ENCODE measurements around the gene PLXNC1.

Gene PLXNC1

DNA sequence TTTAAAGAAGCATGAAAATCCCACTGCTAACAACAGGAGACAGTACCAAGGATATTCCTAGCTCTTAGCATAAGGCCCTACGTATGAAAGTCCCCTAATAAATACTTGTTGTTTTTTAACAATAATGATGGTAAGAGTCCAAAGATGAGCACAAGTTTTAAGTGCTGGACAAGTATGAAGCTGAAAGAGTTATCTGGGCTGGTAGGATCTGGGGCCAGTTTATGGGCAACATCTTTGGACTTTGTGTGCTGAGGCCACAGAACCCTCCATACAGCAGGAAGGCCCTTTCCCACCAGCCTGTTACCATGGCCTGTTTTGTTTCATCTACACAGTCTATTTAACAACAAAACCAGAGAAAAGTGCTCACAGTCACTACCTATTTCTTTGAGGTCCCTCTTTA, 12.5 kb upstream of the PLXNC1 start:
- no peak for DNase-seq

GRCh38 chr12:94139816-94140215, 8.6 kb upstream of the PLXNC1 start:
- no peak for DNase-seq

- peak; percentile 37 for DNase-seq
Measured at GRCh38 chr12:94140556-94140955, 7.8 kb upstream of the PLXNC1 start.

DNA sequence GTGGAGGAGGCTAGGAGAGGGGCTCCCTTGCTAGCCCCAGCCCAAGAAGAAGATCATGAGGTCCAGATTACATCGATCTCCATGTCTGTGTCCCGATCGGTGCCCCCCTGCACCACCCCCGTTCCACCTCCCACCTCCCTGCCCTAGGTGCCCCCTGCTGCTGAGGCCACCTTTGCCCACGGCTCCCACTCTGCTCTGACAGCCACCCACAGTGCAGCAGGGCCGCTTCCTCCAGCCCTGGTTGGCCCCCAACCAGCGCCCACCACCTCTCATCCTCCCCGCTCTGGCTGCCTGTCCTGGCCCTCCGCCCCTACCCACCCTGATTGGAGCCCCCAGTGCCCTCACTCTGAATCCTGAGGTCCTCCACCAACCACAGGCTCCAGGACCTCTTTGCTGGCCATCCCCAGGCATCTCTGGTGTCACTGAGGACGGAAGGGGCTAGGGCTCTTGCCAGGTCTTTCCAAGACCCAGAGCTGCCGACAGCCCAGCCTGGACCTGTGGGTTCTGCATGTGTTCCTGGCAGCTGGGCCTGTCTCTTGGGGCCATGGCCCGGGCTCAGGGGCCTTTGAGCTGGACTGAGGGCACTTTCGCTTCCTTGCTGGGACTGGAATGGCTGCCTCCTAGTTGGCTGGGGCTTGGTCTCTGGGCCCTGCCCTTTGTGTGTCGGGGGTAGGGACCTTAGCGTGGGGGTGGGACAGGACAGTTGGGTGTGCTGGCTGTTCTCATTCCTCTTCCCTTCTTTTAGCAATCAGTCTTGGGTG, 7.2 kb upstream of the PLXNC1 start:
- DNase-seq, result no peak

DNA sequence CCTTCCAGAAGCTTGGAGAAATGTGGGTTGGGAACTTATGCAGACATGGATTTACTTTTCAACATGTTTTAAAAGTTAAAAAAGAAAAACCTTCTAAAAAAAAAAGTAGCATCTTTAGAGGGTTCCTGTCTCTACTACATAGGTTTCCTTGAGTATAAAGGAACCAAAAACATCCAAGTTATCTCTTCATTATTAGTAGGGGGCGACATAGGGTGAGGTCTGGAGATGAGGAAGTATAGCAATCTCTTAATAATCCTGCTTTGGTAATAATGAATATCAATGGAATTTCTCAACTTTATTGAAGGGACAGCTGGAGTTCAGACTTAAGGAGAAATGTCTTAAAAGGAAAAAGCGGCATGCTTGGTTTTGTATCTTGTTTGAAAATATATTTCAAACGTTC, 6.5 kb upstream of the PLXNC1 start:
- DNase-seq, result peak; percentile 19

DNA sequence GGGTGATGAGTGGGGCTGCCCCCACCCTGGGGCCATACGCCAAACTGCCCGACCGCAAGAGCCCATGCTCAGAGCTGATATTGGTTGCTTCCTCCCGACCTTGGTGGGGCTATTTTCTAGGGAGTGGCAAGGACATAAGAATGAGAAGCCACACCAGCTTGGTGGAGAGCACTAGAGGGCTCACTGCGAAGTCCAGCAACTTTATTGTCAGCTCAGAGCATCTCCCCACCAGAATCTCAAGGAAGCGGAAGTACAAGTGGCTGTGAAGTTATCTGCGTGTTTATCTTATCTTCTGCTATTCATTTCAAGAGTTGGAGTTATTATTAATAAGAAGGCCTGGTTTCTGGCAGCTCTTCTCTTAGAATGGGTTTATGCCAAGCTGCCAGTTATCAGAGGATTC, 4.9 kb upstream of the PLXNC1 start:
- DNase-seq, result peak; percentile 87

- DNase-seq, result peak; percentile 49
Measured at GRCh38 chr12:94143951-94144350, 4.4 kb upstream of the PLXNC1 start.

DNA sequence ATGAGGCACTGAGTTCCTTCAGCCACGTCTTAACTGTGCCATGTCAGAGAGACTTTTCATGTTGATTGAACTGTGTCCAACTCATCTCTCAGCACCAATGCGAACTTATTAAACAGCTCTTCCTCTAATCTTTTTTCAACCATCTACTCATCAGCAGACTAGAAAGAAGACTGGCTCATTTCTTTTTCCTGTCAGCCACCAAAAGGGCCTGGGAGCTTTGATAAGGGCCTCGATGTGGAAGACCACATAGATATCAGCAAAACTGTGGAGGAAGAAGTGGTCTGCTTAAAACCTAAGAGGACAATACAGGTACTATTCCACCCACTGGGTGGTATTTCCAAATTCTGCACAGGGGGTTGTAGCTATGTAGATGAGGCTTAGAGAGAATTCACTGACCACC, 3.6 kb upstream of the PLXNC1 start:
- peak; percentile 90 for DNase-seq

- peak; percentile 90 for DNase-seq
Measured at GRCh38 chr12:94145191-94145983, 3.0 kb upstream of the PLXNC1 start.

DNA sequence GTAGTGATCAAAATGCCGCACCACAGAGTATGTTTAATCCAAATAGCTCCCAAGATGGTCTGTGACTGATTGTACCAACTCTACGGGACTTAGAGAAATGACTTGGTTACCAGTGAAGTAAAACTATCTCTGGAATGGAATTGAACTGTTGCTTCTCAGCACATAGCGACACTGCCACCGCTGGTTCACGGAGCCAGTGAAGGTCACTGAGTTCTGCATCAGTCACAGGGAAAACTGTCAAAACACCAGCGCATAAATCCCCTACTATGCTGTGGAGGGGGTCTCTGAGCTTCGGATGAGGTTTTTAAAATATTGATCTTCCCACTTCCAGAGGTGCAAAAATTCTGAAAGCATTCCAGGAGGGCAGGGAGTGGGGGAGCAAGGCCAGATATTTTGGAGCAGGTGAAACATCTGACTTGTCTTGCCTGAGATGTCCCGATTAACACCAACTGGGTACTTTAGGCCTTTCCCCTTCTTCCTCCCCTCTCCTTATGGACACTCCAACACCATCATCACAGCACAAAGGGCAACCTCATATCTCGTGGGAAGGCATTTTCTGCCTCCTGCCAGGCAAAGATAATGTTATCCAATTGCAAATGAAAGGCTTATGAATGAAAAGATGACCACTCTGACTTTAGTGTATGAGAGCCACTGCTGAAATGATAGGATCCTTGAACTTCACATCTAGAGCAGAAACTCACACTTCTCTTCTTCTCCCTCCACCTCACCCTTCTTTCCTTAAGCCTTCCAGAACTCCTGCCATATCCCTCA, 2.0 kb upstream of the PLXNC1 start:
- peak; percentile 56 for DNase-seq

GRCh38 chr12:94147387-94147990, 888 bp upstream of the PLXNC1 start:
- DNase-seq, result no peak

DNA sequence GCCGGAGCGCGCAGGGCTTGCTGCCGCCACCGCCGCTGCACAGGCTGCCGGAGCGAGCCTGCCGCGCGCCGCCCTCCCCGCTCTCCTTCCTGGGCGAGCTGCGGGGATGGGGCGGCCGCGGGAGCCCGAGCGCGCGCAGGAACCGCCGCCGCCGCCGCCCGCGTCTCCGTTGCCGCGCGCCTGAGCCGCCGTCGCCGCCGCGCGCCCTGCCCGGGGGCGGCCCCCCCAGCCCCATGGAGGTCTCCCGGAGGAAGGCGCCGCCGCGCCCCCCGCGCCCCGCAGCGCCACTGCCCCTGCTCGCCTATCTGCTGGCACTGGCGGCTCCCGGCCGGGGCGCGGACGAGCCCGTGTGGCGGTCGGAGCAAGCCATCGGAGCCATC, 352 bp downstream of the PLXNC1 start:
- no peak for DNase-seq

GRCh38 chr12:94149119-94149780, 873 bp downstream of the PLXNC1 start:
- DNase-seq, result peak; percentile 76

DNA sequence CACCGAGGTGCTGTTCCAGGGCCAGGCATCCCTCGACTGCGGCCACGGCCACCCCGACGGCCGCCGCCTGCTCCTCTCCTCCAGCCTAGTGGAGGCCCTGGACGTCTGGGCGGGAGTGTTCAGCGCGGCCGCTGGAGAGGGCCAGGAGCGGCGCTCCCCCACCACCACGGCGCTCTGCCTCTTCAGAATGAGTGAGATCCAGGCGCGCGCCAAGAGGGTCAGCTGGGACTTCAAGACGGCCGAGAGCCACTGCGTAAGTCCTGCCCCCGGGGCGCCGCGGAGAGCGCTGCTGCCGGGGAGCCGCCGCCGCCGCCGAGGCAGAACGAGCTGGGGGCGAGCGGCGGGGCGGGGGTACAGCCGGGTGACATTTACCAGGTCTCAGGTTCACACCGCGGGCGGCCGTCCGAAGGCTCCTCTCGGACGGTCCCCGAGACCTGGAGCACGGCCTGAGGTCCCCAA, 1.4 kb downstream of the PLXNC1 start:
- peak; percentile 62 for DNase-seq

DNA sequence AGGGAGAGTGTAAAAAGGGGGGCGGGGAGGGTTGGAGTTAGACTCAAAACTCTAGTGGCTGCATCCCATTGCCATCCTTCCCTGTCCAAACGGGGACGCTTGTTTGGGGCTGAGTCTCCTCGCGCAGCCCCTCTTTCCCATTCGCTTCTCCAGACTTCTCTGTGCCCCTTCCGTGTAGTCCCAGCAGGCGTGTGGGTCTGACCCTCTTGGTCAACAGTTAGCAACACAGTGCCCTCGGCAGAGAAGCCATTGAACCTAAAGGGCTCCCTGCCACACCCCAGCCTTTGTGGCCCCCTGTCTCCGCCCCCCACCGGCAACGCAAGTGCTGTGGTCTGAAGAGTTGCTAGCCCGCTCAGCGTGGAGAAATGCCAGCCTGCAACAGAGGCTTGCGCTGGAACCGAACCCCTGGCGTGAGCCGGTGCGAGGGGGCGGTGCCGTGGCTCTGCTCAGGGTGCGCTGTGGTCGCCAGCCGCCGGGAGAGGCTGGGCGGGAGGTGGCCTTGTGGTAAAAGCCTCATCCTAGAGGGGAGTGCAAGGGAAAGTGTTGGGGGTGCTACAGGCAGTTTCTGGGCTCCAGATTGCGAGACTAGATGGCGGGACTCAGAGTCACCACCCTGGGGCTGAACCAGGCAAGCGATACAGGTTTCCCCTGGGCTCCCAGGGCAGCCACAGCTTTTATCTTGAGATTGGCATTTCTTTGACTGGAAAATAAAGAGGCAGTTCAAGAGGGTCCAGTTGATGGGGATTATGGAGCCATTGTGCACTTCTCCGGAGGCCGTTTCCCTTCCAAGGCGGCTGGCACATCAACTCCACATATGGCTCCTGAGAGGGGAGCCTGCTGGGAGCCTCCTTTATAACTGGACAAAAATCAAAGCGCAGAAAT, 2.1 kb downstream of the PLXNC1 start:
- peak; percentile 72 for DNase-seq

- DNase-seq, result no peak
Measured at GRCh38 chr12:94151582-94151981, 3.2 kb downstream of the PLXNC1 start.

DNA sequence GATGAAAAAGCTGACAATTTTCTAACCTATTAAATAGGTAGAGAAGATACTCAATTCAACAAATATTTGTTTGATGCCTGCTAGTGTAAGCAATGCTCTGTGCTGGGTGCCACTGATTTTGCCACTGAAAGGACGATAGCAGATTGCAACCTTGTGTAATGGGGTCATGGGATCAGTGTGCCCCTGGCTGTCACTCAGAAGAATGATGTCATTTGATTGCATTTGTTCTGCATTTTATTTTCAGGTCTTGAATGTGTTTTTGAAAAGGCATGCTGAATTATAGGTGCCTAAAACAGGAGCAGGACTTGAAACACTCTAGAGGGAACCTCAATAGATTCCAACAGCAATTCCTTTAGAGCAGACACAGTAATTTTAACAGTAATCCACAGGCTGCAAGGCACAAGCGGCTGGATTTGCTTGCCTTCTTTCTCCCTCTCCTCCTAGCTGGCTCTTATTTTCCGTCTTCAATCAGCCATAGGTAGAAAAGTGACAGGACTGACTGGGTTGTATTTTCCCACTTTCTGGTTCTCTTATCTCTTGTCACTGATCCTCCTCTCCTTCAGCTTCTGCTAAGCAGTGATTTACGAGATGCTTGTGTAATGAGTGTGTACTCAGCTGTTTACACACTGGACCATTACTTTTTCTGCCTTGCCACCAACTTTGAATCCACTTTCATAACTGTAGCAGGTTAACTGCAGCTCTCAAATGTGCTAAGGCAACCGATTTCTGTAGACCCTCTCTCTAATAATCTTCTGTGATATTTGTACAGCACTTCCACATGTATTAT, 4.1 kb downstream of the PLXNC1 start:
- peak; percentile 70 for DNase-seq

- DNase-seq, result no peak
Measured at GRCh38 chr12:94157181-94157580, 8.8 kb downstream of the PLXNC1 start.

DNA sequence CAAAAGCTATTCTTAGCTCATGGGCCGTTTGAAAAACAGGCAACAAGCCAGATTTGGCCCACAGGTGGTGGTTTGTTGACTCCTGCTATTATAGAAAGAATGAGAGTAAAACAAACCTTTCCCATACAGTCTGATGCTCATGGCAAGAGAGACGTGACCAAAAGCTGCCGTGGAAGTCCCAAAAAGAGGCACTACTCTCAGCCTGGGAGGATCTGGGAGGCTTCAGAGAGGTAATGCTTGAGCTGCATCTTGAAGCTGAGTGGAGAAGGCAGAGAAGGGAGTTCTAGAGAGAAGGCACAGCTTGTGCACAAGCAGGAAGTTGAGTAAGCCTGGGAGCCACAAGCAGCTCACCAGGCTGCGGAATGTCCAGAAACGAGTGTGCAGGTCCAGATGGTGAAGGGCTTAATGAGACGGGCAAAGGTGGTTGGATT, 9.6 kb downstream of the PLXNC1 start:
- no peak for DNase-seq

- DNase-seq, result no peak
Measured at GRCh38 chr12:94158666-94159065, 10.3 kb downstream of the PLXNC1 start.

DNA sequence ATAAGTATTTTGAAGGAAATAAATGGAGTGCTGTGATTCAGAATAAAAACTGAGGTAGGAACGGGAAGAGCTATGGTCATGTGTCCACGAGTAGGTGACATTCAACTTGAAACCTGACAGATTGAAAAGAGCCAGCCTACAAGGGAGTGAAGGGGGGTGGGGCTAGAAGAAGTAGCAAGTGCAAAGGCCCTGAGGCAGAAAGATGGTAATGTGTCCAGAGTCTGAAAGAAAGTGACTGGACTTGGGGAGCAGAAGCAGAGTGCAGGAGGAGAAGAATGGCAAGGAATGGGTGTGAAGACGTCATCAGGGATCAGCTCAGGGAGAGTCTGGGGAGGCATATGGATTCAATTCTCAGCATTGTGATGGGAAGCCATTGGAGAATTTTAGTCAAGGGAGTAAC, 13.7 kb downstream of the PLXNC1 start:
- DNase-seq, result no peak
